ENCODE measurements around the gene MSANTD2. TPM values are rescaled to one million over a fixed set of nuclear protein-coding genes. Genes with fewer than 3 reads are reported as not detected.
A peak's percentile ranks its signal among the peaks of the same experiment; 100 is the strongest.

MSANTD2 gene
- total and polyA plus RNA-seq, 8 donors = 9.4 to 46.3 (median 39.9) TPM

- intact Hi-C loops (cut with DNase I) = no loop called here
- Histone ChIP-seq H3K4me1 (peaks cover 10 to 34% of the 10 kb centered on the region in 2 donors), H3K4me3 (no peak overlapping the region), H3K27me3 (no peaks in the 10 kb centered on the region), H3K36me3 (no peaks in the 10 kb centered on the region), H3K27ac (no peak overlapping the region), H3K9me3 (no peaks in the 10 kb centered on the region)
- no peak for TF ChIP-seq CTCF (IDR thresholded peaks at IDR 0.05)
- no peak for ATAC-seq
- DNase-seq = no peak
Measured at GRCh38 chr11:124728134-124728533, 72.1 kb downstream of the MSANTD2 start.

GRCh38 chr11:124727474-124727873 lies 72.7 kb downstream of the MSANTD2 start:
- no peaks in the 10 kb centered on the region for H3K27me3 ChIP-seq

GRCh38 chr11:124725719-124726105 lies 74.5 kb downstream of the MSANTD2 start:
- H3K27me3 ChIP-seq = peaks cover 0 to 5% of the 10 kb centered on the region in 2 donors

More at GRCh38 chr11:124727474-124727873, 72.7 kb downstream of the MSANTD2 start:
- Histone ChIP-seq H3K4me3 (no peak overlapping the region), H3K4me1 (peaks cover 10 to 29% of the 10 kb centered on the region in 2 donors), H3K9me3 (no peaks in the 10 kb centered on the region), H3K27ac (peak overlapping the region in 1 of 2 donors; percentile 69), H3K36me3 (no peaks in the 10 kb centered on the region)
- TF ChIP-seq CTCF (IDR thresholded peaks at IDR 0.05) = no peak
- ATAC-seq = peak; percentile 20
- no peak for DNase-seq
- intact Hi-C loops (cut with DNase I) = no loop called here

GRCh38 chr11:124724979-124725718 lies 75.1 kb downstream of the MSANTD2 start:
- intact Hi-C loops (cut with DNase I) = no loop called here
- H3K36me3 ChIP-seq = no peaks in the 10 kb centered on the region
- DNase-seq (peak in 2 of 4 donors; percentile 71 to 87), ATAC-seq (peak; percentile 93)
- no peaks in the 10 kb centered on the region for H3K9me3 ChIP-seq
- H3K27ac ChIP-seq = peak overlapping the region; percentile 69 to 71
- peaks cover 0 to 6% of the 10 kb centered on the region in 2 donors for H3K27me3 ChIP-seq
- peaks cover 10 to 24% of the 10 kb centered on the region in 2 donors for H3K4me1 ChIP-seq
- no peak overlapping the region for H3K4me3 ChIP-seq
- no peak for TF ChIP-seq CTCF (IDR thresholded peaks at IDR 0.05)

More at GRCh38 chr11:124725719-124726105, 74.5 kb downstream of the MSANTD2 start:
- TF ChIP-seq CTCF (IDR thresholded peaks at IDR 0.05) = no peak
- DNase-seq = no peak
- ATAC-seq = peak; percentile 37
- H3K27ac ChIP-seq = peak overlapping the region; percentile 69 to 71
- peaks cover 10 to 24% of the 10 kb centered on the region in 2 donors for H3K4me1 ChIP-seq
- H3K36me3 ChIP-seq = no peaks in the 10 kb centered on the region
- intact Hi-C loops (cut with DNase I) = no loop called here
- H3K9me3 ChIP-seq = no peaks in the 10 kb centered on the region
- H3K4me3 ChIP-seq = no peak overlapping the region

GRCh38 chr11:124722176-124722575 lies 78.0 kb downstream of the MSANTD2 start:
- no peak for ATAC-seq
- no peak for TF ChIP-seq CTCF (IDR thresholded peaks at IDR 0.05)
- Histone ChIP-seq H3K9me3 (no peaks in the 10 kb centered on the region), H3K27me3 (peaks cover 0 to 36% of the 10 kb centered on the region in 2 donors), H3K27ac (no peak overlapping the region), H3K36me3 (no peaks in the 10 kb centered on the region), H3K4me1 (peaks cover 24 to 38% of the 10 kb centered on the region in 2 donors), H3K4me3 (no peak overlapping the region)
- DNase-seq = no peak
- intact Hi-C loops (cut with DNase I) = no loop called here

All from left lung (tissue), 10 donors.